Mesothelial cell of epicardium (in vitro differentiated cells): ENCODE measurements around the gene ANAPC16. TPM values are rescaled to one million over a fixed set of nuclear protein-coding genes. Genes with fewer than 3 reads are reported as not detected.
A peak's percentile ranks its signal among the peaks of the same experiment; 100 is the strongest.

Experiments used
- DNase-seq, 2 experiments: peaks; one replicate each; pipeline ENCODE4 v3.0.0; 2021; ENCODE audit warnings: low spot score in 2 of 2; ENCODE audit not compliant: unreplicated experiment in 2 of 2
- H3K27ac Mint-ChIP-seq: 2 replicates; pipeline ENCODE4 v1.8.0; 2021; ENCODE audit warnings: mixed read lengths
- H3K27me3 Mint-ChIP-seq: 2 replicates; pipeline ENCODE4 v1.8.0; 2021; ENCODE audit warnings: low read depth, mixed read lengths
- H3K36me3 Mint-ChIP-seq: 2 replicates; pipeline ENCODE4 v1.8.0; 2021; ENCODE audit warnings: mixed read lengths
- H3K4me1 Mint-ChIP-seq: 2 replicates; pipeline ENCODE4 v1.8.0; 2021; ENCODE audit warnings: mixed read lengths
- H3K4me3 Mint-ChIP-seq: 2 replicates; pipeline ENCODE4 v1.8.0; 2021; ENCODE audit warnings: mild to moderate bottlenecking, moderate library complexity, mixed read lengths
- H3K9me3 Mint-ChIP-seq: 2 replicates; pipeline ENCODE4 v1.8.0; 2021; ENCODE audit warnings: mixed read lengths
- total RNA-seq: library from RNA; stranded (reverse); gene quantifications from 3 replicates; pipeline ENCODE4 v1.2.1, GENCODE V29; 2021
- TF ChIP-seq, protein P1 (sequence below): fragments of 200-600 bp; sonication (generic); IDR thresholded peaks from one replicate; pipeline ENCODE4 v1.5.0; 2021; ENCODE audit warnings: antibody characterized with exemption; ENCODE audit not compliant: unreplicated experiment

ANAPC16 gene
- total RNA-seq, 1 donor from 2014 or later = 80.5 TPM

DNA sequence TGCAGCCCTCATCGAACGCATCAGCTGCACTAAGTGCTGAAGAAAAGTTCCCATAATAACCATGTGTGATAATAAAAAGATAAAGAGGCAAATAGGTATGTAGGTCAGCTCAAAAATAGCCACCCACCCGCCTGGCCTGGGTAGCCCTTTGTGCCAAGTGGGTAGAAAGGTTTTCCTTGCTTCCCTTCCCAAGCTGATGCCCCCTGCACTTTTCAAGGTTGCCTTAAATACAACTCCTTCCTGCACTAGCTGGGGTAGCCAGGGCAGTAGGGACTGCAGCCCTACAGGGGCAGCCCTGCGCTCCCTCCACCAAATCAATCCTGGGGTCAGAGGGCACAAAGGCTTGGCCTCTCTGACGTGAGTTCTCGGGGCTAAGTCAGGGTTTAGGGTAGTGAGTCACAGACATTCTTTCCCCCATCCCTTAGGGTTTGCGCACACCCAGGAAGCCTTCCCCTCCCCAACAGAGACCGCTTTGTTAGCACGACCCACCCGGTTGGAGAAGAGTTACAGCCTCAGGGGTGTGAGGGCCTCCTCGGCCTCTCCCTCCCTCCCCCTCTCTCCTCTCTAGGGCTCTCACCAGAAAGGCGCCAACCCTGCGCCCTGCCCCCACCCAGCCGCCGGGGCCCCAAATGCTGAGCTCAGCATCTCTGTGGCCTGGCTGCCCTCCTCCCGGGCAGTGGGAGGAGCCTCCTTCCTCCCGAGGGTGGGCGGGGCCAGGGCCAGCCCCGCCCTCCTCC is 44.6 kb downstream of the ANAPC16 start:
- DNase-seq = no peak
- peak overlapping the region; percentile 70 for H3K4me3 Mint-ChIP-seq
- H3K9me3 Mint-ChIP-seq = no peaks in the 10 kb centered on the region
- peak overlapping the region; percentile 98 for H3K27ac Mint-ChIP-seq
- H3K4me1 Mint-ChIP-seq = peaks cover 59% of the 10 kb centered on the region
- H3K27me3 Mint-ChIP-seq = no peaks in the 10 kb centered on the region
- TF ChIP-seq, protein P1, sequence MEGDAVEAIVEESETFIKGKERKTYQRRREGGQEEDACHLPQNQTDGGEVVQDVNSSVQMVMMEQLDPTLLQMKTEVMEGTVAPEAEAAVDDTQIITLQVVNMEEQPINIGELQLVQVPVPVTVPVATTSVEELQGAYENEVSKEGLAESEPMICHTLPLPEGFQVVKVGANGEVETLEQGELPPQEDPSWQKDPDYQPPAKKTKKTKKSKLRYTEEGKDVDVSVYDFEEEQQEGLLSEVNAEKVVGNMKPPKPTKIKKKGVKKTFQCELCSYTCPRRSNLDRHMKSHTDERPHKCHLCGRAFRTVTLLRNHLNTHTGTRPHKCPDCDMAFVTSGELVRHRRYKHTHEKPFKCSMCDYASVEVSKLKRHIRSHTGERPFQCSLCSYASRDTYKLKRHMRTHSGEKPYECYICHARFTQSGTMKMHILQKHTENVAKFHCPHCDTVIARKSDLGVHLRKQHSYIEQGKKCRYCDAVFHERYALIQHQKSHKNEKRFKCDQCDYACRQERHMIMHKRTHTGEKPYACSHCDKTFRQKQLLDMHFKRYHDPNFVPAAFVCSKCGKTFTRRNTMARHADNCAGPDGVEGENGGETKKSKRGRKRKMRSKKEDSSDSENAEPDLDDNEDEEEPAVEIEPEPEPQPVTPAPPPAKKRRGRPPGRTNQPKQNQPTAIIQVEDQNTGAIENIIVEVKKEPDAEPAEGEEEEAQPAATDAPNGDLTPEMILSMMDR = no peak
- H3K36me3 Mint-ChIP-seq = no peaks in the 10 kb centered on the region

DNA sequence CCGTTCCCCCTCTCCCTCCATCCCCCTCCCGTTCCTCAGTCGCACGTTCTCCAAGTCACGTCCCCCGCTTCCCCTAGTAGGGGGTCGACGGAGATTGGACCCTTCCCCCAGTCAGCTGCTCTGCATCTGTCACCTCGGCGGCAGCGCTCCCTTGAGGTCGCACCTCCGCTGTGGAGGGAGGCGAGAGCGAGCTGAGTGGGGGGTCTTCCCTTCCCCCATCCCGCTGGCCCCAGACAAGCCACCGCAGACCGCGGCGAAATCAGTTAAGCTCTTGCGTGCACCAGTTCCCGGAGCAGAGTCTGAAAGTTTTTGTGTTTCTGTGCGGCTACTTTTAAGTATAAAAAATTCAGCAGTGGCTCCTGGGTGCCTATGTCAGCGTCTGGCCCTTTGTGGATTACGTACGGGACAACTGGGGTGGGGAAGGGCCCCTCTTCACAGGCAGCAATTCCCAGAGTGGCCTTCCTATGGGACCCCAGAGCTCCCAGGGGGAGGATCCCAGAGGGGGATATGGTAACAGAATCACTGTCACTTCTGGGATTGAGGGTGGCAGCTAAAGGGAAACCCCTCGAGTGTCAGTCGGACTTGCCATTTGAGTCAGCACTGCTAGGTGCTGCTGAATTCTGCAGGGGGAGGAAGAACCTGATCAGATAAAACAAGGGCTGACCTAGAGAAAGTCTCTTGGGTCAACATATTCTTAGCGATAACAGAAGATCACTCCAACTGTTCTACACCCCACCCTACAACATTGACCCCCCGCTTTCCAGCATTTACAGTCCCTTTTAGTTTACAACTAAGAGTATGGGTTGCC is 45.4 kb downstream of the ANAPC16 start:
- DNase-seq = peak; percentile 70 to 85
- TF ChIP-seq, protein P1 = no peak
- Mint-ChIP-seq H3K4me1 (peaks cover 61% of the 10 kb centered on the region), H3K27ac (peak overlapping the region; percentile 97), H3K4me3 (peak overlapping the region; percentile 70), H3K9me3 (no peaks in the 10 kb centered on the region), H3K27me3 (no peaks in the 10 kb centered on the region), H3K36me3 (no peaks in the 10 kb centered on the region)

DNA sequence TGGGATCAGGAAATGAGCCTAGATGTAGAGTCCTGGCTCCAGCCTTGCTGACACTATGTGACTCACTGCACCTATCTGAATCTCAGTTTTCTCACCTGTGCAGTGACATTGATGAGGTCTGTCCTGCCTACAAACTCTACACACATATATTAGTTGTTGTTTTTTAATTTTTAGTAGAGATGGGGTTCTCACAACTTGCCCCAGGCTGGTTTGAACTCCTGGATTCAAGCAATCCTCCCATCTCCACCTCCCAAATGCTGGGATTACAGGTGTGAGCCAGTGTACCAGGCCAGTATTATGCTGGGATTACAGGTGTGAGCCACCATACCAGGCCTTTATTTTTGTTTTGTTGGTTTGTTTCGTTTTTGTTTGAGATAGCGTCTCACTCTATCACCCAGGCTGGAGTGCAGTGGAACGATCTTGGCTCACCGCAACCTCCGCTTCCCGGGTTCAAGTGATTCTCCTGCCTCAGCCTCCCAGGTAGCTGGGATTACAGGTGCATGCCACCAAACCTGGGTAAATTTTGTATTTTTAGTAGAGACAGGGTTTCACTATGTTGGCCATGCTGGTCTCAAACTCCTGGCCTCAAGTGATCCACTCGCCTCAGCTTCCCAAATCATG is 46.1 kb downstream of the ANAPC16 start:
- Mint-ChIP-seq H3K27me3 (no peaks in the 10 kb centered on the region), H3K4me3 (peak overlapping the region; percentile 70), H3K36me3 (no peaks in the 10 kb centered on the region), H3K4me1 (peaks cover 58% of the 10 kb centered on the region), H3K9me3 (no peaks in the 10 kb centered on the region), H3K27ac (peak overlapping the region; percentile 97)
- DNase-seq = no peak
- TF ChIP-seq, protein P1 = no peak

DNA sequence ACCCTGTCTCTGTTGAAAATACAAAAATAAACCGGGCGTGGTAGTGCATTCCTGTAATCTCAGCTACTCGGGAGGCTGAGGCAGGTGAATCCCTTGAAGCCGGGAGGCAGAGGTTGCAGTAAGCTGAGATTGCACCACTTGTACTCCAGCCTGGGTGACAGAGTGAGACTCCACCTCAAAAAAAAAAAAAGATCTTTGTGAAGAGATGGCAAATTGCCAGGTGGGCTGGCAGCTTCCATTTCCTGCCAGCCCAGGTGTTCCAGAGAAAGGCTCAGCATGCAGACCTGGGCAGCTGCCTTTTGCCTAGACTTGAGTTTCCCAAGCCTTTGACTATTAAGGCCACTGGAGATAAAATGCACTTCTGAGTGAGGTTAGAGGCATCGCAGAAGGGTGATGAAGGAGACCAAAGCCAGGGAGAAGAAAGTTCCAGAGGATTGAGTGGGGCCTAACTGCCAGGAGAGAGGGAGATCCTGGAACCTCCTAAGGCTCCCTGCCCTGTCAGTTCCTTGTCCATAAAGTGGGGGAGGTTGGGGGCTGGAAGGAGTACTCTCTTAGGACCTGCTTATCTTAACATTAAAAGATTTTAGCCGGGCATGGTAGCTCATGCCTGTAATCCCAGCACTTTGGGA is 47.9 kb downstream of the ANAPC16 start:
- peaks cover 54% of the 10 kb centered on the region for H3K4me1 Mint-ChIP-seq
- DNase-seq = no peak
- H3K4me3 Mint-ChIP-seq = no peak overlapping the region
- no peaks in the 10 kb centered on the region for H3K36me3 Mint-ChIP-seq
- H3K9me3 Mint-ChIP-seq = no peaks in the 10 kb centered on the region
- TF ChIP-seq, protein P1 = no peak
- peak overlapping the region; percentile 85 for H3K27ac Mint-ChIP-seq
- no peaks in the 10 kb centered on the region for H3K27me3 Mint-ChIP-seq

GRCh38 chr10:72264536-72264935 is 48.7 kb downstream of the ANAPC16 start:
- Mint-ChIP-seq H3K27me3 (no peaks in the 10 kb centered on the region), H3K9me3 (no peaks in the 10 kb centered on the region), H3K4me3 (no peak overlapping the region), H3K27ac (peak overlapping the region; percentile 69), H3K36me3 (no peaks in the 10 kb centered on the region), H3K4me1 (peaks cover 49% of the 10 kb centered on the region)
- DNase-seq = no peak
- TF ChIP-seq, protein P1 = no peak
